Measurements from ENCODE around the gene ARID5A. TPM values are rescaled to one million over a fixed set of nuclear protein-coding genes. Genes with fewer than 3 reads are reported as not detected.
"Not testable (repeated sequence)": the region's sequence is repeated elsewhere in the genome, so short reads cannot be mapped to it uniquely, and the experiment has no call there.

Gene ARID5A
- total RNA-seq, 1 donor from 2014 or later, result 3.0 TPM

DNA sequence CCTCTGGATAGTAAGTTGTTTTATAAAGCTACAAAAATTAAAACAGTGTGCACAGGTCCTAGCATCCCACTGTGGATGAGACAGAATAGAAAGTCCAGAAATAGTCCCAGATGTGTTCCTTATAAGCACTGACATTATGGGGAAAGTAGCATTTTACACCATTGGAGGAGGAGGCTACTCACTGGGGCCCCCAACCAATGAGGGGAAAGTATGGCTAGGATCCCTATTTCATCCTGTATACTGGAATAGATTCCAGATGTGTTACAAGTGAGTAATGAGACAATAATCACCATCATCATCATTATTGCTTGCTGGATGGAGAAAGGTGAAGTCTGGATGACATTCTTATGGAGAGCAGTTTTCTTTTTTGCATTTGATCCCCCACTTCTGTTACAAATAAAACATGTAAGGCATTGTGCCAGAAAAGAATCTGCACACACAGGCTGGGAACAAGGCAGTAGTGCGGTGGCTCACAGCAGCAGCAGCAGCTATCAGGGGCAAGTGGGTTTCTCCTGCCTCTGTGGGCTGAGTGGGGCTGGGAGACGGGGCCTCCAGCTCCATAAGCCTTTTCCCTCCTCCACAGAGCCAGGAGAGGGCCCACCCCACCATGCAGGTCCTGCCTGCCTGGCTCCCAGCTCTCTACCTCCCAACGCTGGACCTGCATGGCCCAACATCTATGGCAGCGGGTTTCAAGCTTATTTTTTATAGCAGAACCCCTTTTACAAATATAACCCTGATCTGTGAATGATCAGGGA is 5.0 kb downstream of the ARID5A start:
- no peak for ATAC-seq

DNA sequence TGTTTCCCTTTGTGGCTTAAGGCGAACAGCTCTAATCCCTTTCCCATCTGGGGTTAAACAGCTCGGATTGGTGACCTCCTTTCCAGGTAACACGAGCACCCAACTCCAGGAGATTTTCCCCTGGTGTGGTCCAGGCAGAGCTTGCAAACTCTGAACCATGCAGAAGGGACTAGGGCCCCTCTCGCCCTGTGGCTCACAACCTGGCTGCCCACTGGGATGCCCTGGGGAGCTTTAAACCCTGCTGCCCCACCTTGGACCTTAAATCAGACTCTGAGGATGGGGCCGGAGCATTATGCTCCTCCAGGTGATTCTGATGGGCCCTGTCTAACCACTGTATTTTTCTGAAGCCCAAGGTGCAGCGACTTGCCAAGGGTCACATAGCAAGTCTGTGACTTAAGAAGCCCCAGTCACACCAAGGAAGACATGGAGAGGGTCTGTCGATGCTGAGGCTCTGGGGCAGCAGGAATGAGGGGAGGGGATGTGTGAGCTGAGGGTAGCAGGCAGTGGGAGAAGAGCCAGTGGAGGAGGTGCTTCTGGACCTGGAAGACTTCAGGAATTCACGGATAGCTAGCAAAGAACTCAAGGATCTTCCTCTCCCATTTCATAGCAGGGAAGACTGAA is 5.9 kb downstream of the ARID5A start:
- ATAC-seq, result no peak

- ATAC-seq, result no peak
Observed at GRCh38 chr2:96546321-96546720, 9.8 kb downstream of the ARID5A start.

DNA sequence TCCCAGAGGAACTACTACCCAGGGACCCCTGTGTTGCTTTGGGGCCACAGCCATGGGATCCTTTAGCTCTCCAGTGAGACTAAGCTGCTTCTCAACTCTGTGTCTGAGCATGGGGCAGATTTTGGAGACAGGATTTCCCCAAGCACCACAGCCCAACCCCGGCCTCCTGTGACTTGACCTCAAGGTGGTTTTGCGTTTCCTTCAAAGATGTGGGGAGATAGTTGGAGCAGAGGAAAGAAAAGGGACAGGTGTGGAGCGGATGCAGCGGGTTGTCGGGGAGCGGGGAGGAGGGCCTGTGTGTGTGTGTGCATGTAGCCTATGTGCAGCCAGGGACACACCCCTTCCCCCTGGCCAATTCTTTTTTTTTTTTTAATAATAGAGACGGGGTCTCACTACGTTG is 10.2 kb downstream of the ARID5A start:
- ATAC-seq, result no peak

DNA sequence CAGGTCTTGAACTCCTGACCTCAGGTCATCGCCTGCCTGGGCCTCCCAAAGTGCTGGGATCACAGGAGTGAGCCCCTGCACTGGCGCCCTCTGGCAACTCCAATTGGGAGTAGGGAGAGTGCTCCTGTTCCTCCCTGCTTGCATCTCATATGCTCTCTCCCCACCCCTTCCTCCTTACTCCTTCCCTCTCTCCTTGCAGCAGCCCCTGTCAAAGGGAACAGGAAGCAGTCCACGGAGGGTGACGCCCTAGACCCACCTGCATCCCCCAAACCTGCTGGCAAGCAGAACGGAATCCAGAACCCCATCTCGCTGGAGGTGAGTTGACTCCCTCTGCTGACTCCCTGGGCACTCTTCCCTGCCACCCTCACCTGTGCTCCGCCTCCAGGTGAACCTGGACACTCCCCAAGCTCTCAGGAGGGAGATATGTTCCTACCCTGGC is 10.7 kb downstream of the ARID5A start:
- no peak for ATAC-seq

DNA sequence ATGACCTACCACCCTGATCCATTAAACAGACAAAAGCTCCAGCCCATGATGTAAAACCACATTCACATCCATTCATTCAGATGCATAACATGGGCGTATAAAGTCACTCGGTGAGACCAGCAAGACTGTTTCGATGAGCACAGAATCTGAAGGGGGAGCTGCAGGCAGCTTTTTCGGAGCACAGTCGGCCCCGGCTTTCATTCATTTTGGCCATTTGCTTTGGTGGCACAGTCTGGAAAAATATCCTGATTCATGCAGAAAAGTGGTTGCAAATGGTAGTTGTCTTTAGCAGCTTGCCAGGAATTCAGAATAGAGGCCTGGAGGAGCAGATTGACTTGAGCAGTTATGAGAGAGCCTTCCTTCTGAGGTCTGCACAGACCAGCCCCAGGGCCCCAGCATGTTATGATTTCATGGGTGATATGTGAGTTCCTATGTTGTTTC is 11.2 kb downstream of the ARID5A start:
- ATAC-seq, result no peak

DNA sequence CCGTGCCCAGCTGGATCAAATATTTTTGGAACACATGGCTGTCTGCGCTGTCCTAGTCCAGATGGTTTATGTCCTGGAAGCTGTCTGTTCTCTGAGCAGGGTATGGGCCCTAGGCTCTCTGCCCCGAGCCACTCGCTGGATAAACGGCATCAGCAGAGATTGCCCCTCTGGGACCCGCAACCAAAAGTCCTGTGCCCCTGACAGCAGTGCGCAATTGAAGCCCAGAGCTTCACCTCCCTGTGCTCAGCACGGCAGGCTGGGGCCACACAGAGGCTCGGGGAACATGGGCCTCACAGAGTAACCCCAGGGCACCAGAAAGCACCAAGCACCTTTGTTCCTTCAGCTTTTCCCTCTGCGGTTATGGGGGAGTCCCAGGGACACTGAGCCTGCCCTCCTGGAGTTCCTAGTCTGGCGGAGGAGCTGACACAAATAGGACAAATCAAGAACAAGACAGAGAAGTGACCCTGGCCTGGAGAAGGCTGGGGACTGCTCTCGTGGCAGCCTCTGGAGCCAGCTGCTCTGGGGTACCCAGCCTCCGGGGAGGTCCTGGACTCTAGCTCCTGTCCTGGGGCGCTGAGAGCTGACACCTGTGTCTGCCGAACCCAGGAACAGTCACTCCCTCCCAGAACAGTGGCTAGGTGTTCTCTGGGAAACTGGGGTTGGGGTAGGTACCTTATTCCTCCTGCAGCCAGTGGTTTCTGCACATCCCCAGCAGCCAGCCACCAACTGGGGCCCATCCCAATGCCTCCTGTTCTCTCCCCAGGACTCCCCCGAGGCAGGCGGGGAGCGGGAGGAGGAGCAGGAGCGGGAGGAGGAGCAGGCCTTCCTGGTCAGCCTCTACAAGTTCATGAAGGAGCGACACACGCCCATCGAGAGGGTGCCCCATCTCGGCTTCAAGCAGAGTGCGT is 12.3 kb downstream of the ARID5A start:
- ATAC-seq, result no peak

- ATAC-seq, result no peak
Observed at GRCh38 chr2:96549466-96549785, 12.9 kb downstream of the ARID5A start.

DNA sequence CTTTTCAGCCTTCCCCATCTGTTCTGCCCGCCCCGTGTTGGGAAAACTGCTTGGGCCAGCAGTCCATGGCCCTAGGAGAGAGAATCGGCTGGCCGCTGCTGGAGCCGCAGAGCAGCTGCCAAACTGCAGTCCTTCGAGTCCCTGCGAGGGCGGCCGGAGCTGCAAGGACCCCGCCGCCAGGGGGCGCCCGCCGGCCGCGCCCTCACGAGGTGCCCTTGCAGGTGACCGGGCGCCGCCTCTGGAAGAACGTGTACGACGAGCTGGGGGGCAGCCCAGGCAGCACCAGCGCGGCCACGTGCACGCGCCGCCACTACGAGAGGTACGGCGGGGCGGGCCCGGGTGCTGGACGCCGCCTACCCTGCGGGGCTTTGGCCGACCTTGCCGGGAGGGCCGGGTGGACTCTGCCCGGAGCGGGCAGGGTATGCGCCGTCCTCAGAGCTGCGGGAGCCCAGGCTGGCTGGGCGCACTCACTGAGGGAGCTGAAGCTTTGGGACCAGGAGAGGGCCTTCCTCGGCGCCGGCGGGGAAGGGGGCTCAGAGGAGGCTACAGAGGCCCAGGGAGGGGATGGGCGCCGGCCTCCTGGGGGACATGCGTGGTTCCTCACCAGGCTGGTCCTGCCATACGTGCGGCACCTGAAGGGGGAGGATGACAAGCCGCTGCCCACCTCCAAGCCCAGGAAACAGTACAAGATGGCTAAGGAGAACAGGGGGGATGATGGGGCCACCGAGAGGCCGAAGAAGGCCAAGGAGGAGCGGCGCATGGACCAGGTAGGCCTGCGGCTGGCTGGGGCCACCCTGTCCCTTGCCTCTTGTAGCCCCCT is 13.6 kb downstream of the ARID5A start:
- ATAC-seq, result peak; percentile 58

DNA sequence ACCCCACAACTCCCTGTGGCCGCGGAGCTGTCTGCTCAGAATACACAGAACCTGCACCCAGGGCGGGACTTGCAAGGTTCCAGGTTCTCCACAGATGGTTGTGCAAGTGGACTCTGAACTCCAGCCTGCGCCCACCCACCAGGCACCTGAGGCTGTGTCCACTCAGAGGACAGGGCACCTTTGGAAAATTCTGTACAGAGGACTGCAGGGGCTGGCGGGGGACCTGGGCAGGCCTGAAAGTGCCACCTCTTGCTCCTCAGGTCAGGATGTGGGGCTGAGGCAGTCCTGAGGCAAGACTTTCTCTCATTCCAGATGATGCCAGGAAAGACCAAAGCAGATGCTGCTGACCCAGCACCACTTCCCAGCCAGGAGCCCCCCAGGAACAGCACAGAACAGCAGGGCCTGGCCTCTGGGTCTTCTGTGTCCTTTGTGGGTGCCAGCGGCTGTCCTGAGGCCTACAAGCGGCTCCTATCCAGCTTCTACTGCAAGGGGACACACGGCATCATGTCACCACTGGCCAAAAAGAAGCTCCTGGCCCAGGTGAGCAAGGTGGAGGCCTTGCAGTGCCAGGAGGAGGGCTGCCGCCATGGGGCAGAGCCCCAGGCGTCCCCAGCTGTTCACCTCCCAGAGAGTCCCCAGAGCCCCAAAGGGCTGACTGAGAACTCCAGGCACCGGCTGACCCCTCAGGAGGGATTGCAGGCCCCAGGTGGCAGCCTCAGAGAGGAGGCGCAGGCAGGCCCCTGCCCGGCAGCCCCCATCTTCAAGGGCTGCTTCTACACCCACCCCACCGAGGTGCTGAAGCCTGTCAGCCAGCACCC is 14.4 kb downstream of the ARID5A start:
- no peak for ATAC-seq

DNA sequence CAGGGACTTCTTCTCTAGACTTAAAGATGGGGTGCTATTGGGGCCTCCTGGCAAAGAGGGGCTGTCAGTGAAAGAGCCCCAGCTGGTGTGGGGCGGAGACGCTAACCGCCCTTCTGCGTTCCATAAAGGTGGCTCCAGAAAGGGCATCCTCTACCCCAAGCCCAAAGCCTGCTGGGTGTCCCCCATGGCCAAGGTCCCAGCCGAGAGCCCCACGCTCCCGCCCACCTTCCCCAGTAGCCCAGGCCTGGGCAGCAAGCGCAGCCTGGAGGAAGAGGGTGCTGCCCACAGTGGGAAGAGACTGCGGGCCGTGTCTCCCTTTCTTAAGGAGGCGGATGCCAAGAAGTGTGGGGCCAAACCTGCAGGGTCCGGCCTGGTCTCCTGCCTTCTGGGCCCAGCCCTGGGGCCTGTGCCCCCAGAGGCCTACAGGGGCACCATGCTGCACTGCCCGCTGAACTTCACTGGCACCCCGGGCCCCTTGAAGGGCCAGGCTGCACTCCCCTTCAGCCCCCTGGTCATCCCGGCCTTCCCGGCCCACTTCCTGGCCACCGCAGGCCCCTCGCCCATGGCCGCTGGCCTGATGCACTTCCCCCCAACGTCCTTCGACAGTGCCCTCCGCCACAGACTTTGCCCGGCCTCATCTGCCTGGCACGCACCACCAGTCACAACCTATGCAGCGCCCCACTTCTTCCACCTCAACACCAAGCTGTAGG is 15.2 kb downstream of the ARID5A start:
- ATAC-seq, result no peak

DNA sequence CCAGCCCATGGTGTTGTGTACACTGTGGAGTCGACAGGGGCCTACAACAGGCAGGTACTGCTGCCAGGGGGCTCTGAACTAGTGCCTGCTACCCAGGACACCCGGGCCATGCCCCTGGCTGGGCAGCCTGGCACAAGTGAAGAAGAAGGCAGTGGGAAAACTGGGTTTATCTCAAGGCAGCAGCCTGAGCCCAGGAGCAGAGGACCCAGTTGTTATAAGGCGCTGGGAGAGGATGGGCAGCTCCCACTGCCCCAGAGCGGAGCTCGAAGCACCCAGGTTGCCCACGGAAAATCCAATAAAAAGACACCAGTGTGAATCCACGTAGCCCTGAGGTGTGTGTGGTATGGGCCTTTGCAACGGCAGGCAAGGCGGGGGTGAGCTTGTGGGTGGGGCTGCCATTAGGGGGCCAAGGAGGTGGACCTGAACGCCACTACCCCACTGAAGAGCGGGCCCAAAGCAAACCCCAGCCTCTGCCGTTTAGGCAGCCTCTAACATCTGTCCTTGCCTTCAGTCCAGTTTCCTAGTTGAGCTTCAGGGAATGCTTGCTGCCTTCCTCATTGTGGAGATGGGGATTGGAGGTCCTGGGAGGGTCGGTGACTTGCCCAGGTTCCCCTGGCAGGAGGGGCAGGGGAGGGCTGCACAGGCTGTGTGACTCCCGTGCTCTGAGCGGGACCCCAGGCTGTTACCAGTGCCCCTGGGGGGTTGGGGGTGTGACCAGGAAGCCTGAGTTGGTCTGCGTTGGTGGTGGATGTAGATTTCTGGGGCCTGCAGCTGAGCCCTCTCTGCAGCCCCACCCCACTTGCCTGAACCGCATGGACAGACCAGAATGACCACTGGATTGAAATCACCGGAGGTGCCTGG is 16.0 kb downstream of the ARID5A start:
- no peak for ATAC-seq

DNA sequence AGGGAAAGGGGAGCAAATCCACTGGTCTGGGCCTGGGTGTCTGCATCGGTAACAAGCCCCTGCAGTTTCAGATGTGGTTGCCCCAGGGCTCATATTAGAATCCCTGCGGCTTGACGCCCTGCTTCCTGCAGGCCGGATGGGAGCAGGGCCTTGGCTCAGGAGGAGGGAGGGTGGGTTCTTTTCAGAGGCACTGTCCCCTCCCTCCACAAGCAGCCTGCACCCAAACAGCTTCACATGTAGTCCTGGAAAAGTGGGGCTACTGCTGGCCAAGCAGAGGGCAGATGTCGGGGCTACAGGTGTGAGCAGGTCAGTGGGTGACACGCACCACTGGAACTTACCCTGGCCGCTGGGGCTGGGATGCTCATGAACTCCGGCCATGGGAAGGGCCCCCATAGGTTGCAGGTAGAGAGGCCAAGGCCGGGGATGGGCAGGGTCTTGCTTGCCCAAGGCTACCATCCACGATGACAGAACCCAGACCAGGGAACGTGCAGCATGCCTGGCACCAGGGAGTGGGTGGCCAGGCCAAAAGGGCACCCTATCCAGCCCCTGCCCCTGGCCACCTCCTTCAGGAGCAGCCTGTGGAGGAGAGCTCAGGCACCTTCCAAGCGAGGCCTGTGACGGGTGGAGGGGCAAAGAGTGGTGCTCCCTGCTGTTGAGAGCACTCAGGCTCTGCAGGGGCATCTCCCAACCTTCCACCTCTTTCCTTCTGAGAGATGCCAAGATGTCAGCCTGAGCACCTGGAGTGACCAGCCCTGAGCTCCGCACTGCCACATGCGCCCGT is 16.8 kb downstream of the ARID5A start:
- no peak for ATAC-seq

DNA sequence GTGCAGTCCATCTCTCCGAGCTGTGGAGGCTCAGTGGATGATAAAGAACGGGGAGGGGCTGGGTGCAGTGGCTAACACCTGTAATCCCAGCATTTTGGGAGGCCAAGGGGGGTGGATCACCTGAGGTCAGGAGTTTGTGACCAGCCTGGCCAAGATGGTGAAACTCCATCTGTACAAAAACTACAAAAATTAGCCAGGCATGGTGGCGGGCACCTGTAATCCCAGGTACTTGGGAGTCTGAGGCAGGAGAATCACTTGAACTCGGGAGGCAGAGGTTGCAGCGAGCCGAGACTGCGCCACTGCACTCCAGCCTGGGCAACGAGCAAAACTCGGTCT is 17.4 kb downstream of the ARID5A start:
- ATAC-seq, result not testable (repeated sequence)

DNA sequence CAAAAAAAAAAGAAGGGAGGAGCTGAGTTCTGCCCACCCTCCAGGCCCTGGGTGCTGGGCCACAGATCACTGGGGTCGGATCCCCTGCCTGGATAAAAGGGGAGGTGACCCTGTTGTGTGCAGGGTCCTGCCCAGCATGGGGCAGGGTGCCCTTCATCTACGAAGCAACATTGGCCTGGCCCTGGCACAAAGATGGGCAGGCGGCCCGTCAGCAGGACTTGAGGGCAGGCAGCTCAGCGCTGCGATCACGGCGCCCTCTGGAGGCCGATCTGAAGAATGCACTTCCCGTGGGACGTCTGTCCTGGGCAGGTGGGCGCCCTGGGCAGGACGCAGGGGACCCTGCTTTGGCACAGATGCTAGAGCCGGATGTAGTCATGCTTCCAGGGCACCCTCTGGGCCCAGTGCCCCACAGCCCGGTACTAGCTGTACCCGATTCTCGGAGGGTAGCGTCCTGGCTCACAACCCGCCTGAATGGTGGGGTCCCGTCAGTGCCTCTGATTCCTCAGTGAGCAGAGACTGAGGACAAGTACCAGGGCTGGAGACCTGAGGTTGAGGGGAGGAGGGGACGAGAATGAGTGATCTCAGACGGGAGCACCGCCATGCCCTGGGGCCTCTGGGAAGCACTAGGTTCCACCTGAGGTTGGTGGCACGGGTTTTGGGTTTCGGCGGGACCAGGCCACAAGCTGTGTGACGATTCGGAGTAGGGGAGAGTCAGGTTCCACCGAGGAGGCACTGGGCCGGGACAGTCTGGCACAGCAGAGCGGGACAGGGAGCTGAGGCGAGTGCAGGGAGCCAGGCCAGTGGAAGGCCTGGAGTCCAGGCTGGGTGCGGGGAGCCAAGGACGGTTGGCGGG is 18.0 kb downstream of the ARID5A start:
- ATAC-seq, result peak; percentile 28

DNA sequence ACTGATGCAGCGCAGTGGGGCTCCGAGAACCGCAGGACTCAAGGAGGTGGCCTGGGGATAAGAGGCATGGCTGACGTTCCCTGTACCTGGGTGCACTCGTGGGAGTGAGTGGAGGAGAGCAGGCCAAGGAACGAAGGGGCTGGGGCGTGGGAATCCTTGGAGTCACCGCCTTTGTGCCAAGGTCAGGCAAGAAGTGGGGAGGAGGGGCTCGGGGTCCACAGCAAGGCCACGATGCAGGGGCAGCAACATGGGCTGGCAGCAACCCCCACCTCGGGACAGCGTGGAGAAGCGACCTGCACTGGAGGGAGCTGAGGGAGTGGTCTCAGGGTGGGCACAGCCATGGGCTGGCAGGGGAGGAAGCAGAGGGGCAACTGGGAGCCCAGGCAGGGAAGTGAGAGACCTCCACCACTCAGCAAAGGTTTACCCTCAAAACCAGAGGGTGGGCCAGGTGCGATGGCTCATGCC is 18.6 kb downstream of the ARID5A start:
- ATAC-seq, result no peak

- peak; percentile 93 for ATAC-seq
Observed at GRCh38 chr2:96556441-96557330, 20.1 kb downstream of the ARID5A start.

Data from esophagus mucosa (tissue), 1 donor.